ENCODE measurements around the gene GCNT4.
"Not testable (repeated sequence)": the region's sequence is repeated elsewhere in the genome, so short reads cannot be mapped to it uniquely, and the experiment has no call there.

The GCNT4 gene, protein sequence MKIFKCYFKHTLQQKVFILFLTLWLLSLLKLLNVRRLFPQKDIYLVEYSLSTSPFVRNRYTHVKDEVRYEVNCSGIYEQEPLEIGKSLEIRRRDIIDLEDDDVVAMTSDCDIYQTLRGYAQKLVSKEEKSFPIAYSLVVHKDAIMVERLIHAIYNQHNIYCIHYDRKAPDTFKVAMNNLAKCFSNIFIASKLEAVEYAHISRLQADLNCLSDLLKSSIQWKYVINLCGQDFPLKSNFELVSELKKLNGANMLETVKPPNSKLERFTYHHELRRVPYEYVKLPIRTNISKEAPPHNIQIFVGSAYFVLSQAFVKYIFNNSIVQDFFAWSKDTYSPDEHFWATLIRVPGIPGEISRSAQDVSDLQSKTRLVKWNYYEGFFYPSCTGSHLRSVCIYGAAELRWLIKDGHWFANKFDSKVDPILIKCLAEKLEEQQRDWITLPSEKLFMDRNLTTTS

DNA sequence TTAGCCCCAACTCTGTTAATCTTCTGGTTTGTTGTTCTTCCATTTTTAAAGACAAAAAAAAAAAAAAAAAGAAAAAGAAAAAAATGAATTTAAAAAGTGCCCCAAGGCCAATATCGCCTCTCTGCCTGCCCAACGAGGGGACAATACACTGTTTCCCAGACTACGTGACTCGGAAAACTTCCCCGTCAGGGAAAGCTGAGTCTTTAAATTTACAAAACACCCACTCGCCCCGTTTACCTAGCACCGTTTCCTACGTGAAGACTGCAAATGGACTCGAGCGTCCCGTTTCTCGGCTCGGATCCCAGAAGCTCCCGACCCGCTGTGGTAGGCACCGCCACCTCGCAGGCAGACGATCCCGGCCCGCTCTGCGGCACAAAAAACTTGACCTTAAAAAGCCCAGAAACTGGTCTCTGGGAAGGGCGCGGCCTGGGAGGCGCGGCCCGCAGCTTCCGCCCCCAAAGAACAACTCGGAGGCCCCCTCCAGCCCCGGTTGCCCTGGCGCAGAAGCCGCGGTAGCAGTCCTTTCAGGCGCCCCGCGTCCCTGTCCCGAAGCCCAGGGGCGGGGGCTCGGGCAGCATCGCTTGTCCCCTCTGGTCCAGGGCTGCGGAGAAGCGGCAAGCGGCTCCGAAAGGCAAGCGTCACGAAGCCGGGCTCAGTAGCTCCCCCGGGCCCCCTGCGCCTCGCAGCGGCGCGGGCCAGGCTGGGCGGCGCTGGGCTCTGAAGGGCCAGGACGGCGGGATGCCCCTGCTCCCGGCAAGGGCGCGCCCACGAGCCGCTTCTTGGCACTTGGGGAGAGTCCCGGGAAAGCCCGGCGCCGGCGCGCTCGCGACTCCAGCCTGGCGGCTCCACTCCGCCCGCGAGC lies at the start of gene GCNT4:
Gene GCNT4, minus strand, starts transcription at position 367 of the 862 bp plus-strand sequence. CDS start 22,521 bp downstream, outside the sequence.
- DNase-seq = peak; percentile 48

DNA sequence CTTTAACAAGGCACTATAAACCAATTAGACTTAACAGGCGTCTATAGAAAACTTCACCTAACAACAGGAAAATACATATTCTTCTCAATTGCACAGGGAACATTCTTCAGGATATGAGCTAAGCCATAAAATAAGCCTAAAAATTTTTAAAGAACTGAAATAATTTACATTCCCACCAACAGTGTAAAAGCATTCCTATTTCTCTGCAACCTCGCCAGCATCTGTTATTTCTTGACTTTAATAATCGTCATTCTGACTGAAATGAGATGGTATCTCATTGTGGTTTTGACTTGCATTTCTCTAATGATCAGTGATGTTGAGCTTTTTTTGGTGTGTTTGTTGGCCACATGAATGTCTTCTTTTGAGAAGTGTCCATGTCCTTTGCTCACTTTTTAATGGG lies 43.6 kb upstream of the GCNT4 start:
- not testable (repeated sequence) for DNase-seq

DNA sequence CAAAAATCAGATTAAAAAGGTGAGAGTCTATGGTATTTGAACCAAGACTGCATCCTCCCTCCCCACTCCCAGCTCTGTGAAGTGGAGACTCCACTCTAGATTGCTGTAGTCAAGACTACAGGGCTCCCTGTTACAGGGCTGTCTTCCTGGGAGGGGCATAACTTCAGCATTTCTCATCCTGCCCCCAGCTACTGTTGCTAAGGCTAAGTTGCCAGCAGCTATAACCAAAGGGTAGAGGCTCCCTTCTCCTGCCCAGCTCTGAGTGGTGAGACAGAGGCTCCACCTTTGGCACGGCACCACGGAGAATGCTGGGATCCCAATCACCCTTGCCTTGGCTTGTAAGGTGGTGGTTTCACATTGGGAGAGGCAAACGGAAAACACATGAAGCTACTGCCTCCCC lies 39.2 kb upstream of the GCNT4 start:
- DNase-seq = no peak

DNA sequence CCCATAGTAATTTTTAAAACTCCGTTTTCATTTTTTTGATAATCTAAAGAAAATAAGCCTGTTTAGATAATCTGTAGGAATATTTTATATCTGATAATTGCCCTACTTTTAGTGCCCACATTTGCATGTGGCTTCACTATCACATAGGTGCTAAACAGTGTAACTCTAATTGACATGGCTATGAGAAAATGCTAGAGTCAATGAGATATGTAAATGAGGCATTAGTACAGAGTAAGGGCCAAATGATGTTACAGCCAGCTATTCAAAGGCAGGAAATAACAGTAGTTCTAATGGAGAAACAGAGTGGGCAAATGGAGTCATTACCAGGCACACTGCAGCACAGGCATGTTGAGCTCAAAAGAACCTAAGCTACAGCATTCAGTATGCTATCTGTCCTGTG lies 37.3 kb upstream of the GCNT4 start:
- DNase-seq = no peak

DNA sequence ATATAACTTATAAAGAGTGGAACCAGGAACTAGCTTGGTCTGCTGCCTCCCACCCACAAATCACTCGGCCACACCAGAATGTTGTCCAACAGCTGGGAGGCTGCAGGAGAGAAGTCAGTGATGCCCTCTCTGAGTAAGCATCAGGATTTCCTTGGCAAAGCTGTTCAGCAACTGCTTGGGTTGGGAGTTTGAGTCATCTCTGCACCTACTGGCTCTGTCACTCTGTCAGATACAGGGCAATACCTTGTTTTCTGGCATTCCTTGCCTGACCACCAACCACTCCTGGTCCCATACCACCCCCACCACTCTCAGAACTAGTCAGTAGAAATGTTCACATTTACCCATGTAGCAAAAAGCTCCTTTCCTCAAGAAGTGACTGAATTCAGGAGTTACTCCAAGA lies 36.8 kb upstream of the GCNT4 start:
- no peak for DNase-seq

DNA sequence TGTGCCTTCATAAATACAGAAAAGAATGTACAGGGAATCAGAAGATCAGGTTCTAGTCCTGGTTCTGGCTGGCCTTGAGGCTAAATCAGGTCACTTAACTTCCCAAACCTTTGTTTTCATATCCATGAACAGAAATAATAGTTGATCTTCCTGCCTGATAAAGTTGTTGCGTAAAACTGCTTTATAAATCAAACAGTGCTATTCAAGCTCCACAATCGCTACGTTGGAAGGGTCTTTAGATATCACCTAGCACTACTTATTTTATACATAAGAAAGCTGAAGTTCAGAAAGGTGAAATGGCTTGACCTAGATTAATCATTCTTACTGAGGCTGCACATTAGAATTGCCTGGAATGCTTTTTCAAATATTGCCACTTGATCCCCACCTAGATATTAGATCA lies 36.3 kb upstream of the GCNT4 start:
- no peak for DNase-seq

DNA sequence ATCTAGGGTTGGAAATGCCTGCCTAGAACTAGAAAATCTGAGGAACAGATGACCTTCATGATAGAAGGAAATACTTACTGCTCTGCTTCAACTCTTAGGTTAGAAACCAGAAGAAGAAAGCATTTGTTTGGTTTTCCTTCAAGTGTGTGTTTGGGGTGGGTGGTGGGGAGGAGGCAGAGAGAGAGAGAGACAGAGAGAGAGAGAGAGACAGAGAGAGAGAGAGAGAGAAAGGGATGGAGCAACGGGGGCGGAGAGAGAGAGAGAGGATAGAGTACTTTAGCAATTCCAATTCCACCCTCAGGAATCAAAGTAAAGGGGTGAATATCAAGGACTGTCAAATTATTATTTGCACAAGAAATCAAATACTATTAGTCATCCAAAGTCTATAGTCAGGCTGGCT lies 29.2 kb upstream of the GCNT4 start:
- no peak for DNase-seq

DNA sequence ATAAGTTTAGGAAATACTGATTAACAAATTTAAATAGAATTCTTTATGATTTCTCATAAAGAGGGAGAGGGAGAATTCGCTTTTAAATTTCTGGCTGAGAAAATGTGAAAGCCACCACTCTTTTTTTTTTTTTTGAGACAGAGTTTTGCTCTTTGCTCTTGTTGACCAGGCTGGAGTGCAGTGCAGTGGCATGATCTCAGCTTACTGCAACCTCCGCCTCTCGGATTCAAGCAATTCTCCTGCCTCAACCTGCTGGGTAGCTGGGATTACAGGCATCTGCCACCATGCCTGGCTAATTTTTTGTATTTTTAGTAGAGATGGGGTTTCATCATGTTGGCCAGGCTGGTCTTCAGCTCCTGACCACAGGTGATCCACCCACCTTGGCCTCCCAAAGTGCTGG lies 27.0 kb upstream of the GCNT4 start:
- DNase-seq = not testable (repeated sequence)

DNA sequence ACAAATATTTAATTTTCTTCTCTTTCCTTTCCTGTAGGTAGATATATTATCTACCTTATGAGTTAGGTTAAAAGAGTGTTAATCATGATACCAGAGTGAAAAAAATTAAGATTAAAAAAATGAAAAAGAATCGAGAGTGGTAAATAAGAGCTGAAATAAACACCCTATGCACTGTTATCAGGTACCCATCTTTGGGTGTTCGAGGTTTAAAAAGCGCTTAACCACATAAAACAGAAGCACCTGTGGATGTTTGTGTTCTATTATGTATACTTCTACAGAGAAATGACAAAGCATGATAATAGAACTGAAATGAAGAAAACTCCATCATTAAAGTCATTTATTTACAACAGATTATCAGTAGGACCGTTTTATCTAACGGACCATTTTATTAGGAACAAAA lies 25.7 kb upstream of the GCNT4 start:
- DNase-seq = no peak

DNA sequence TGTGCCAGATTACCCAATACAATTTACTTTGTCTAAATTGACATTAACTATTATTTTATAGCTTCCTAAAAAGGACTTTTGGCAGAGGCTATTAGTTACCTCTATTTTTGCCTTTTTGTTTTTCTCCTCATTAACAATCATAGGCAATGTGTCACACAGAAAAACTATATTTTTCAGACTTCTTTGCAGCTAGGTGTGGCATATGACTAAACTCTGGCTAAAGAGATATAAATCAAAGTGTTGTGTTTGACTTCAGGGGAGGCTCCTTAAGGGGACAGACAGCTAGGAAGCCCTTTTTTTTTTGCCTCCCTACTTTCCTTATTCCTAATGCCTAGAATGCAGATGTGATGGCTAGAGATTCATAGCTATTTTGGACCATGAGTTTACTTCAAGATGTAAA lies 19.7 kb upstream of the GCNT4 start:
- no peak for DNase-seq

DNA sequence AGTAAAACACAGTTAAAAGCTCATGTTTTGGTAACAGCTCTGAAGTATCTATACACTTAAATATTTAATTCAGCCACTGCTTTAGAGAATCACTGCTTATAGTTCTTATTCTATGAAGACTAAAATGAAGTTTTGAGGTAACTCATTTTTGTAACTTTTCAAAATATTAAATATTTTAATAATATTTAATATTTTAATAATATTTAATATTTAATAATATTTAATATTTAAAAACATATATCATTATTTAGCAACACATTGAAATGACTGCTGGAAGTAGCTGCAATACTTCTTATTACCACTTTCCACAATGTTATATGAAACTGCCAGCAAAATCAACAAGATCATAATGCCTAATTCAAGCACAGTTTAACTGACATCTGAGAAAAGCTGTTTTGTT lies 18.7 kb upstream of the GCNT4 start:
- DNase-seq = no peak

DNA sequence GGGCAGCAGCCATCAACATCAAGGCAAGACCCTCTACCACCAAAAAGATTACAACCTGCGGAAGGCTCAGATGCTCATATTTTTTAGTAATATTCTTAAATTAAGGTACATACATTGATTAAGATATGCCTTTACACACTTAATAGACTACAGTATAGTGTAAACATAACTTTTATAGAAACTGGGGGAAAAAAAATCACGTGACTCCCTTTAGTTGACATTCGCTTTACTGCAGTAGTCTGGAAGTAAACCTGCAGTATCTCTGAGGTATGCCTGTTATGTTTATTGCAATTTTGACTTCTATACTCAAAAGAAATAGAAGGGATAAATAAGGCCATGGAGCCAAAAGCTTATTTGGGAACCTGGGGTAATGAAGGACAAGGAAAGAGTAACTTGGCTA lies 15.1 kb upstream of the GCNT4 start:
- no peak for DNase-seq

DNA sequence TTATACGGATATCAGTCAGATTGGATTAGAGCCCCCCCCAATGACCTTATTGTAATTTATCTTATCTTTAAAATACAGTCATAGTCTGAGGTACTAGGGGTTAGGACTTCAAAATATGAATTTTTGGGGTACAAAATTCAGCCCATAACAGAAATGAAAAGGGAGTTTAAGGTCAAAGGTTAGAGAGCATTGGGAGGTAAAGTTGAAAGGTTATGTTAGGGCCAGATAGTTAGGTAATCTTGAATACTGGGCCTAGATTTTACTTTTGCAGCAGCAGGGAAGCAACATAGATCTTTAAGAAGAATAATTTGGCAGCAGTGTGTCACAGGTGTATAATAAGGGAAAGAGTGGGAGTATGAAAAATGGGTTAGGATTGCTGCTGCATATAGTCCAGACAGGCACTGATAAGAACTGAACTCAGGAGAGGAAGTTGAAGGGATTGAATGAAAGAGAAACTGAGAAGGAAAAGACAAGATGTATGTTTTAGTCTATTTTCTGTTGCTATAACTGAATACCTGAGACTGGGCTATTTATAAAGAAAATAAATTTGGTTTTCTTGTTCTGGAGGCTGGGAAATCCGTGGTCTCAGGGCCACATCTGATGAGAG lies 10.7 kb upstream of the GCNT4 start:
- DNase-seq = no peak

DNA sequence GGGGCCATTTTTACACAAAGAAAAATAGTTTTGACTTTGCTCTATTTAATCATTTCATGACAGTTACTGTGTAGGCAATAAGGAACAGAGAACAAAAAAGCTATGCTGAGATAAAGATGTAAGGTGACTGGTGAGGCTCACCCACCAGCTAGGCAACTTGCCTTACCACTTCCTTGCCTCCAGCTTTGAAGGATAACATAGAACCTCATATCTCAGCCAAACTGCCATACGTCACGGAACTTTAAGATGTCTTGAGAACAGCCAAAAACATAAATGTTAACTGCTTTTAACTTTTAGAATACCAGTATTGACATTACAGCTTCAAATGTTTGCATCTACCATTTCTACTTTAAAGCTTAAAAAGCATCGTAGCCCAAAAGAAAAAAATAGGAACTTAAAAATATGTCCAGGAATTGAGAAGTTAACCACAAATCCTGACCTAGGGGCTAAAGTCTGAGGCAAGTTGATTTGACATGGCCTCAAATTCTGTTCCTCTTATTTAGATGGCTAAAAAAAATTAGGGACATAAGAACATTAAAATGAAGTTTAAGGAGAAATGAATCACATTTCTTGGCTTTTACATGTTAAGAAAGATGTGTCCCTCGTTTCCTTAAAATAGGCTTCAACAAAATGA lies 7.7 kb upstream of the GCNT4 start:
- no peak for DNase-seq

DNA sequence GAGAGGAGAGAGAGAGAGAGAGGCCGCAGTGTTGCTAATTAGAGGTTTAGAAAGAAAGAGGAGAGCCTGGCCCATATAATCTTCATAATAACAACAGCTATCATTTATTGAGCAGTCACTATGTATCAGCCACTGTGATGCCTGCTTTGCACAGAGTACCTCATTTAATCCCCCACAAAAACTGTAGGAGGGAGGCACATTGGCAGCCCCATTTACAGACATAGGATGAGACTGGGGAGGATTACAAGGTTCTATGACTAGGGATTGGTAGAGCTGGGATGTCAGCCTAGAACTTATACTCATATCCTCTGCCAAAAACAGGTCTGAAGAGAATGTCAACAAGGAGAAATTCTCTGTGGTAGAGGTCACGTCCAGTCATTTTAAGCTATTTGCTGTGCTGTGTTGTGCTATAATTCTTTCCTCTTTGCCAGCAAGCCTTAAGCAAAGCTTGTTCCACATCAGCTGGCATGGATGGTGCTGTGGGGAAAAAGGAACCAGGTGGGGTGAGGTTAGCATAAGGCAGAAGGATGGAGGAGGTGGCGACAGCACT lies 6.7 kb upstream of the GCNT4 start:
- DNase-seq = no peak

DNA sequence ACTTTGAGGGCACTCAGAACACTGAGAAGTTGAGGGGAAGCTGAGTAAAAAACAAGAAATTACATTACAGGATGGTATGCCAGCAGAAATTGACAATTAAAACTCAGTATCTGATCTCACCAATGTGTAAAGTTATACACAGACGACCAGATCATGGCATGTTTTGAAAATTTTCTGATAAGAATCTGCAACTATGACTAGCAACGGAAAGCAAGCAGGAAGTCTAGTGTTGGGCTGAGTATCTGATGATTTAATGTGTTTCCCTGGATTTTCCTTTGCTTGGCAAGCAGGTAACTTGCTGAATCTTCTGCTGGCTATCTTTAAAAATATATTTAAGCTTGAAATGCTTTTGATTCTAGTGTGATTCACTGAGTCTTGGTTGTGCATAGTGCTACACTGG lies 5.2 kb upstream of the GCNT4 start:
- DNase-seq = no peak

DNA sequence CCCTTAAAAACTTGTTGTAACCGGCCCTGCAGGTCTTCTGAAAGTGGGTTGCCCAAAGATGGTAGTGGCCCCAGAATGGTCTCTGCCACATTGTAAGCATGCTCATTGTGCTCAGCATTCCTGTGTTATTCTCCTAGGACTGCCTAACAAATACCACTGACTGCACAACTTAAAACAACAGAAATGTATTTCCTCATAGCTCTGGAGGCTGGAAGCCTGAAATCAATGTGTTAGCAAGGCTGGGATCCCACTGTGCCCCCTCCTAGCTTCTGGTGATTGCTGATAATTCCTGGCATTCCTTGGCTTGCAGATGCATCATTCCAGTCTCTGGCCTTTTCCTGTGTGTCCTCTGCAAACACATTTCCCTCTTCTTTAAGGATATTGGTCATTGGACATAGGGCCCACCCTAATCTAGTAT lies 3.4 kb upstream of the GCNT4 start:
- no peak for DNase-seq

DNA sequence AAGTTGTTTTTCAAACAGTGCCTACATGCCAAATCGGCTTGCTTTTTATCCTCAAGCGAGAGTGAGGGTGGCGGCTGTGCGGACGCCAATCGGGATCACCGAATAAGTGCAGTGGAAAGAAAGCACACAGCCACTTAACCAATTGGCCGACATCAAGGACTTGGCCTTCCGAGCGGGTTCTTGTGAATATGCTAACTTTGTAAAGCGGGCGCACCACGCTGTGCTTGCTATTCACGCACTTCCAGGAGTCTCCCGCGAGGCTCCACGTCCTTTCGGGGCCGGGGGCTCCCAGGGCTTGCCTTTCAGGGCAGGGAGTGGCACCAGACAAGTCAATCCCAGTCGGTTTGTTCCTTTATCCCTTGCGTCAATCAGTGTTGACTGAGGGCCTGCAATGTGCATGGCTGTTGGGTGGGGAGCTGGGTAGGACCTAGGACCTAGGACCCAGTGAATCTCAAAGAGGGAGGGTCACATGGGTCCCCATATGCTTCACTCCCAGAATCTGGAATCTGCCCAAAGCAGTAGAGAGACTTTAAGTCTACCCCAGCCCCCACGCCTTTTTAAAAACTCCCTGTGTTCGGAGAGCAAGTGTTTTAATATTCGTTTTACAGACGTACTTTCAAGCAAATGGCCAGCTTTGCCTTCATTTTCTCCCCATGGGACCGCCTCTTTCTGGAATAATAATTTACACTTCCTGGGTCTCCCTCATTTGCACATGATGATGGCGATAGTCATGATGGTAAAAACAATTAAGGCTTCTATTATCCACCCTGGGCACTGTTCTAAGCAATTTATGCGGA lies 2.0 kb upstream of the GCNT4 start:
- DNase-seq = no peak

DNA sequence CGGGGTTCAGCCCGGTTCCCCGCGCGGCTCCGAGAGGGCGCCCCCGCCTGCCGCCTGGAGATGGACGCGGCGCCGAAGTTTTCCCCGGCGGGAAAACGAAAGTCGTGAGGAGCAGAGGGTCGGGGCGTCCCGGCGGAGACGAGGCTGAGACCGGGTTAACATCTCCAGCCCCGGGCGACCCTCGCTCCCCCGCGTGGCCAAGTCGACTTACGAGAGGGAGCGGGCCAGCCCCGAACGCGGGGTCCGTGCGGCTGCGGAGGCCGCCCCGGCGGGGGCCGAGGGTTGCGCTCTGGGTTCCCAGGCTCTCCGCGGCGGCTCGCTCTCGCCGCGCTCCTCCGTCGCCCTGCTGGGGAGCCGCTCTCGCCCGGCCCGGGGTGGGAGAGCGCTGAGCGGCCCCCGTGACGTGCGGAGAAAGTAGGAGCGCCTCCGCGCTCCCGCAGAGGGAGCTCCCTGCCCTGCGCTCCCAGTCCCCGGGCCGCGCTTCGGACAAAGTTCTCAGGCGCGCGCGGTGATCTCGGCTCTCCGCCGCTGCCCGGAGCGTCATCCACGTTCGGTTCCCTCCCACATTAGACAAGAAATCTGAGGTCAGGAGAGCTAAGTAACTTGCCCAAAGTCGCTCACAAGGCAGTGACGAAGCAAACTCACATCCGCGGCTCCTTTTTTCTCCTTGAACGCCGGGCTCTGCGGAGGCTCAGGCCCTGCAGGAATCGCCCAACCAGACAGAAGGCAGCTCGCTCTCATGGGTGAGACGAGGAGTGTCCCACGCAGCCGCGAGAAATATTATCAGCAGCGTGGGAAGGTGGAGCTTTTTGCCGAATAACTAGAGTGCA lies 1.2 kb upstream of the GCNT4 start:
- DNase-seq = peak; percentile 51

DNA sequence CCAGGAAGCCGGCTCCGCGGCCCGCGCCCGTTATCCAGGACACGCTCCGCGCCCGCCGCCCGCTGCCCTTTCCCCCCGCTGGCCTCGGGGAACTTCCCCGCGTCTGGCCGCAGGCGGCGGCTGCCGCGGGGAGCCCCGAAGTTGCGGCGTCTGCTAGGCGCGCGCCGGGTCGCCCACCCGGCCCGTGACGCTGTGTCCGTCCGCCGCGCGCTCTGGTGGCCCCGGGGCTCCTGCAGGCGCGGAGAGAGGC lies 621 bp upstream of the GCNT4 start:
- no peak for DNase-seq

DNA sequence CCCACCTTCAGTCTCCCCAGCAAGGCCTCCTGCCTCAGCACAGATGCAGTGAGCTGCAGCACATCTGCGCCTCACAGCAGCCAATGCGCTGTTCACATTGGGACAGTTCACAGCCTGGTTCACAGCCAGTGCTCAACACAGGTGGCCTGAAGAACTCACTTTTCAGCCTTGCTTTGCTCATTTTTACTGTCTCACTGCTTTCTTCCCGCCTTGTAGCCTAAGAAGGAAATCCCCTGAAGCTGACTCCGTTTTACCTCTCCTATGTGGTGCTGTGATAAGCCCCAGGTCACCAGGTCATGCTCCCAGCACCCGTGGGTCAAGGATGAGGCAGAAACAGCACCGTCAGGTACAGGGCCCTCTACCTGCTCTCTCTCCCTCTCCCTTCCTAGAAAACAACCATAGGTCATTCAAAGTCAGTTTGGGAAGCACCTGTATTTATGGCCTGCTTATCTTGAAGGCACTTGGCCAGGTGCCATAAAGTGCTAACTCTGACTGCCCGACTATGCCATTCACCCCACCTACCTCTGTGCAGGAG lies 1.1 kb downstream of the GCNT4 start:
- DNase-seq = no peak
